Ureter (tissue), 1 donor: Measurements from ENCODE around the gene DEFB124. TPM values are rescaled to one million over a fixed set of nuclear protein-coding genes. Genes with fewer than 3 reads are reported as not detected.
"Not testable (repeated sequence)": the region's sequence is repeated elsewhere in the genome, so short reads cannot be mapped to it uniquely, and the experiment has no call there.

ENCODE experiments used
- DNase-seq: peaks from one replicate; pipeline ENCODE4 v3.0.0-alpha.2; 2020; ENCODE audit warnings: low spot score
- total RNA-seq: library from RNA; stranded (reverse); gene quantifications from one replicate; pipeline ENCODE4 v1.2.4, GENCODE V29; 2023
- donor health status: DM: yes; HTN: yes; CAD: no.

Gene DEFB124
- total RNA-seq, 1 donor from 2014 or later = 3.3 TPM

DNA sequence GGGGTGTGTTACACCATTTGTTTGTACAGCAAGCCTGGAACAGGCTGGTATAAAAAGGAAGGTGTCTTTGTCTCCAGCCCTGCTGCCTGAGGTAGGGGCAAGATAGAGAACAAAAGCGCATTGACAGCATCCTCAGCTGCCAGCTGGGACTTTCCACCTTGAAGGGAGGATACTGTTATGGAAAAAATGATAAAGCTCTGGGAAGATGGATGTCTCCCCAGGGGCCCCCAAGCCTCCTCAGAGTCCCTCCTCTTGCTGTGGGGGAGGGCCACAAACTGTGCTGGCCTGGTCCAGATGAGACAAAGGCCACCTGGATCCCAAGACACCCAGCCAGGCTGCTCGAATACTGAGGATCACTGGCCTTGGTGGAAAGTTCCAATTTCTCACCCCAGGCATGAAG lies 13.2 kb upstream of the DEFB124 start:
- DNase-seq = no peak

GRCh38 chr20:31485450-31486339 lies 10.8 kb upstream of the DEFB124 start:
- peak; percentile 78 for DNase-seq

- DNase-seq = no peak
These were observed 9.1 kb upstream of the DEFB124 start for GRCh38 chr20:31484001-31484400.

DNA sequence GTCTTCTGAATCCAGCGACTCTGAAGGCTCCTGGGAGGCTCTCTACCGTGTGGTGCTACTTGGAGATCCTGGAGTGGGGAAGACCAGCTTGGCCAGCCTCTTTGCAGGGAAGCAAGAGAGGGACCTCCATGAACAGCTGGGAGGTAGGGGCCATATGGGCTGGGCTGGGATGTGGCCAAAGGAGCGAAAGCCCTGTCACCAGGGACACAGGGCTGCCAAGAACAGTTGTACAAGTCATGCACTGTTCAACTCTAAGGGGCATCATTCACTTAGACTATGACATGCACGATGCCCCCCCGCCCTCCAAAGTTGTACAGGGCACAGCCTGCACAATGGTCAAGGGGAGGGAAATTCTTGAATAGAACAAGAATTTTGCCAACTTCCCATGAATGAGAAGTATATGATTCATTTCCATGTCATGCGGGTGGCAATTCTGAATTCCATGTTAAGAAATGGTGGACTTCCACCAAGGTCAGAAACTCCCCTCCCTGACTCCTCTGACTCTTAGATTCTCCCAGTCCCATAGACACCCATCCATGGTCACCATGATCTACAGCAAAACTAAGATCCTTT lies 1.8 kb upstream of the DEFB124 start:
- DNase-seq = no peak

GRCh38 chr20:31476294-31476585 lies 1.3 kb upstream of the DEFB124 start:
- no peak for DNase-seq

- DNase-seq = no peak
These were observed 756 bp upstream of the DEFB124 start for GRCh38 chr20:31475472-31476293.

DNA sequence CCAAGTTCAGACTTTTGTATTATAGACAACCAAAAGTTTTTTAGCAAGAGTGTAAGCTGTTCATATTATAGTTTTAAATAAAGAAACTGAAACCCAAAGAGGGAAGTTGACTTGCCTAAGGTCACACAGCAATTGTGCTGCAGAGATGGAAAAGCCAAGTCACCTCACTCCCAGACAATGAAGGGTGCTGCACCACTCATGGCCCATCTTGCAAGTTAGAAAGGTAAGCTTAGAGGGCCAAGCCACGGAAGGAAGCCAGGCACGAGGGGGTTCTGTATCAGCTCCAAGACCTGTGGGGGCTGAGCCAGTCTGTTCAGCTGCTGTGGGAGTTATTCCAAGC lies 860 bp downstream of the DEFB124 start:
- no peak for DNase-seq

GRCh38 chr20:31473331-31474096 lies 1.4 kb downstream of the DEFB124 start:
- DNase-seq = no peak

- DNase-seq = no peak
These were observed 2.3 kb downstream of the DEFB124 start for GRCh38 chr20:31472395-31473330.

GRCh38 chr20:31470946-31471345 lies 4.0 kb downstream of the DEFB124 start:
- DNase-seq = not testable (repeated sequence)

DNA sequence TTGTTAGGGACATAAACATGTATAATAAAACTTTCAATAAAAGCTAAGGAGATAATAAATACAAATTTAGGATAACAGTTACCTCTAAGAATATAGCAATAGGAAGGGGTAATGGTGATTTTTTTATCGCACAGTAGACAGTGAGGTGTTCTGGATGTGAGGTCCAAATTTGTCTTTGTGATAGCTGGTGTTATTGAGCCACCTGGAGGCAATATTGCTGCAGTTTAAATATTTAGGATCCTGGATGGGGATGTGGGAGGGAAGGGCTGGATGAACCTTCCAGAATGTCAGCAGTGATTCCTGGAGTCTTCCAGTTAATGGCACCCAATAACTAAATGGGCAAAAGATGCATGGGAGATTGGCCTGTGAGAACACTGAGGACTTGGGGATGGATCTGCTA lies 20.6 kb downstream of the DEFB124 start:
- no peak for DNase-seq

GRCh38 chr20:31452575-31452974 lies 22.4 kb downstream of the DEFB124 start:
- DNase-seq = no peak

DNA sequence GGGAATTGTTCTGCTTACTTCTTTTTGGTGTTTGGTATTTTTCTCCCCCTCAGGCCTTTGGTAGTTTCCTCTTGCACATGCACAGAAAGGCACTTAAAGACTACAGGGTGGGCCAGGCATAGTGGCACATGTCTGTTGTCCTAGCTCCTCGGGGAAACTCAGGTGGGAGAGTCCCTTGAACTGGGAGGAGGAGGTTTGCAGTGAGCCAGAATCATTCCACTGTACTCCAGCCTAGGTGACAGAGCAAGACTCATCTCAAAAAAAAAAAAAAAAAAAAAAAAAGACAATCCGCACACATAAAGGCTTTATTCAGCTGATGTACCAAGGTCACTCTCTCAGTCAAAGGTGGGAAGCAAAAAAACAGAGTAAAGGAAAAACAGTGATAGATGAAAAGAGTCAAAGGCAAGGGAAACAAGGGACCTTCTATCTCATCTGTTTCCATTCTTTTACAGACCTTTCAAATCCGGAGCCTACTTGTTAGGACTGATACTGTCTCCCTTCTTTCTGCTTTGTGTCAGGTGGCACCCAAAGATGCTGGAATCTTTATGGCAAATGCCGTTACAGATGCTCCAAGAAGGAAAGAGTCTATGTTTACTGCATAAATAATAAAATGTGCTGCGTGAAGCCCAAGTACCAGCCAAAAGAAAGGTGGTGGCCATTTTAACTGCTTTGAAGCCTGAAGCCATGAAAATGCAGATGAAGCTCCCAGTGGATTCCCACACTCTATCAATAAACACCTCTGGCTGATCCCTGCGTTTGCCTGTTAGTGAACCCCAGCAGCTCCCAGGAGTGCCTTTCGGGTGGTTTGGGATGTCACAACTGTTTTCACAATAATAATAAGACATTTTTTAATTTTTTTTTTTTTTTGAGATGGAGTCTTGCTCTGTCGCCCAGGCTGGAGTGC lies 25.2 kb downstream of the DEFB124 start:
- no peak for DNase-seq

GRCh38 chr20:31446084-31446819 lies 28.7 kb downstream of the DEFB124 start:
- no peak for DNase-seq

- DNase-seq = no peak
These were observed 34.8 kb downstream of the DEFB124 start, which contains the start of gene DEFB123 for GRCh38 chr20:31440012-31440659. DEFB123 (plus strand) TSS chr20:31440632; CDS start chr20:31440699, 67 bp downstream.

- no peak for DNase-seq
These were observed 44.3 kb downstream of the DEFB124 start for GRCh38 chr20:31430568-31431115.

DNA sequence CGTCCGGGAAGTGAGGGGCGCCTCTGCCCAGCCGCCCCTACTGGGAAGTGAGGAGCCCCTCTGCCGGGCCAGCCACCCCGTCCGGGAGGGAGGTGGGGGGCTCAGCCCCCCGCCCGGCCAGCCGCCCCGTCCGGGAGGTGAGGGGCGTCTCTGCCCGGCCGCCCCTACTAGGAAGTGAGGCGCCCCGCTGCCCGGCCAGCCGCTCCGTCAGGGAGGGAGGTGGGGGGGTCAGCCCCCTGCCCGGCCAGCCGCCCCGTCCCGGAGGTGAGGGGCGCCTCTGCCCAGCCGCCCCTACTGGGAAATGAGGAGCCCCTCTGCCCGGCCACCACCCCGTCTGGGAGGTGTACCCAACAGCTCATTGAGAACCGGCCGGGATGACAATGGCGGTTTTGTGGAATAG lies 47.4 kb downstream of the DEFB124 start:
- not testable (repeated sequence) for DNase-seq

- DNase-seq = not testable (repeated sequence)
These were observed 47.9 kb downstream of the DEFB124 start for GRCh38 chr20:31426891-31427551.
